OCI-LY1 (cell line): ENCODE results near the gene SEC24C.

Source experiments
- H2AFZ ChIP-seq: fragments of 200-600 bp; sonication (generic), shearing (Covaris generic); 2 replicates; pipeline ENCODE4 v1.6.0; 2014; ENCODE audit warnings: antibody characterized with exemption, mild to moderate bottlenecking, low read length
- H3F3A ChIP-seq: fragments of 200-600 bp; sonication (generic), shearing (Covaris generic); 2 replicates; pipeline ENCODE4 v1.6.0; 2014; ENCODE audit warnings: mild to moderate bottlenecking, antibody characterized with exemption, low read length, moderate library complexity; ENCODE audit not compliant: insufficient read depth
- H3K27ac ChIP-seq: fragments of 200-600 bp; sonication (generic); 2 replicates; pipeline ENCODE4 v1.5.1; 2014; ENCODE audit warnings: low read length, mixed run types, mild to moderate bottlenecking, low read depth; ENCODE audit not compliant: poor library complexity, severe bottlenecking
- H3K27me3 ChIP-seq: fragments of 200-600 bp; sonication (generic); 2 replicates; pipeline ENCODE4 v1.6.0; 2014; ENCODE audit warnings: antibody characterized with exemption, mild to moderate bottlenecking, low read length, moderate library complexity; ENCODE audit not compliant: insufficient read depth
- H3K36me3 ChIP-seq: fragments of 200-600 bp; sonication (generic); 2 replicates; pipeline ENCODE4 v1.6.1; 2014; ENCODE audit warnings: mild to moderate bottlenecking, antibody characterized with exemption, low read length, moderate library complexity, mixed read lengths; ENCODE audit not compliant: insufficient read depth
- H3K4me1 ChIP-seq: fragments of 200-600 bp; sonication (generic); 2 replicates; pipeline ENCODE4 v1.5.1; 2014; ENCODE audit warnings: mild to moderate bottlenecking, low read length, moderate library complexity; ENCODE audit not compliant: insufficient read depth, severe bottlenecking
- H3K4me2 ChIP-seq: fragments of 200-600 bp; sonication (generic), shearing (Covaris generic); 2 replicates; pipeline ENCODE4 v1.6.1; 2014; ENCODE audit warnings: low read length
- H3K4me3 ChIP-seq: fragments of 200-600 bp; sonication (generic); 2 replicates; pipeline ENCODE4 v1.5.1; 2014; ENCODE audit warnings: low read length, low read depth, mild to moderate bottlenecking, mixed read lengths; ENCODE audit not compliant: poor library complexity, severe bottlenecking
- H3K79me2 ChIP-seq: fragments of 200-600 bp; shearing (Covaris generic); 2 replicates; pipeline ENCODE4 v1.6.1; 2016; ENCODE audit warnings: mixed run types, low read length, mixed read lengths; ENCODE audit not compliant: insufficient read depth
- H3K9ac ChIP-seq: fragments of 200-600 bp; sonication (generic), shearing (Covaris generic); 2 replicates; pipeline ENCODE4 v1.6.1; 2014; ENCODE audit warnings: mild to moderate bottlenecking, low read length, mixed read lengths
- H3K9me2 ChIP-seq: fragments of 200-600 bp; sonication (generic), shearing (Covaris generic); 2 replicates; pipeline ENCODE4 v1.6.1; 2014; ENCODE audit warnings: low read depth, mild to moderate bottlenecking, low read length, mixed read lengths
- H3K9me3 ChIP-seq: fragments of 200-600 bp; shearing (Covaris generic); 2 replicates; pipeline ENCODE4 v1.6.1; 2014; ENCODE audit warnings: low read length, mixed read lengths
- H4K20me1 ChIP-seq: fragments of 200-600 bp; sonication (generic), shearing (Covaris generic); 2 replicates; pipeline ENCODE4 v1.6.0; 2016; ENCODE audit warnings: mild to moderate bottlenecking, low read length; ENCODE audit not compliant: insufficient read depth
- CTCF ChIP-seq: fragments of 200-600 bp; sonication (generic), shearing (Covaris generic); IDR thresholded peaks from 2 replicates; pipeline ENCODE4 v1.5.1; 2017; ENCODE audit warnings: mild to moderate bottlenecking, antibody characterized with exemption, low read length, moderate library complexity, mixed read lengths
- EZH2 ChIP-seq: fragments of 200-600 bp; sonication (generic), shearing (Covaris generic); IDR thresholded peaks from 2 replicates; pipeline ENCODE4 v1.8.0; 2017; ENCODE audit warnings: borderline replicate concordance, mixed run types, mild to moderate bottlenecking, antibody characterized with exemption, low read length, moderate library complexity, mixed read lengths

SEC24C gene

GRCh38 chr10:73798927-73799560 lies 54.9 kb downstream of the SEC24C start:
- Histone ChIP-seq H3K4me1 (no peaks in the 10 kb centered on the region), H4K20me1 (no peaks in the 10 kb centered on the region), H3K27ac (no peak overlapping the region), H3K27me3 (no peaks in the 10 kb centered on the region), H3K4me3 (no peak overlapping the region), H3F3A (no peaks in the 10 kb centered on the region), H2AFZ (no peak overlapping the region), H3K9me2 (no peaks in the 10 kb centered on the region), H3K4me2 (no peak overlapping the region), H3K9ac (no peak overlapping the region), H3K9me3 (no peaks in the 10 kb centered on the region), H3K79me2 (no peaks in the 10 kb centered on the region), H3K36me3 (peaks cover 87% of the 10 kb centered on the region)
- TF ChIP-seq EZH2 (no peak), CTCF (no peak)

- Histone ChIP-seq H3K9ac (no peak overlapping the region), H3K79me2 (no peaks in the 10 kb centered on the region), H3K9me2 (no peaks in the 10 kb centered on the region), H3F3A (no peaks in the 10 kb centered on the region), H3K4me3 (no peak overlapping the region), H3K27ac (no peak overlapping the region), H3K9me3 (no peaks in the 10 kb centered on the region), H3K27me3 (no peaks in the 10 kb centered on the region), H3K36me3 (peaks cover 82% of the 10 kb centered on the region), H3K4me1 (no peaks in the 10 kb centered on the region), H2AFZ (no peak overlapping the region), H4K20me1 (no peaks in the 10 kb centered on the region), H3K4me2 (no peak overlapping the region)
- TF ChIP-seq CTCF (no peak), EZH2 (no peak)
Observed at GRCh38 chr10:73799899-73800559, 55.9 kb downstream of the SEC24C start.

- H3K9me2 ChIP-seq, result no peaks in the 10 kb centered on the region
- no peaks in the 10 kb centered on the region for H3K4me1 ChIP-seq
- peaks cover 82% of the 10 kb centered on the region for H3K36me3 ChIP-seq
- no peak overlapping the region for H2AFZ ChIP-seq
- no peak for TF ChIP-seq CTCF
- no peak overlapping the region for H3K27ac ChIP-seq
- H3K4me3 ChIP-seq, result no peak overlapping the region
- no peaks in the 10 kb centered on the region for H4K20me1 ChIP-seq
- no peaks in the 10 kb centered on the region for H3F3A ChIP-seq
- no peaks in the 10 kb centered on the region for H3K9me3 ChIP-seq
- no peak overlapping the region for H3K4me2 ChIP-seq
- H3K79me2 ChIP-seq, result no peaks in the 10 kb centered on the region
- no peak overlapping the region for H3K9ac ChIP-seq
- H3K27me3 ChIP-seq, result no peaks in the 10 kb centered on the region
Observed at GRCh38 chr10:73800560-73801252, 56.5 kb downstream of the SEC24C start.
